NB4 (cell line): ENCODE measurements around the gene RNF152.

ENCODE experiments used
- POLR2A ChIP-seq: IDR thresholded peaks from 2 replicates; pipeline ENCODE4 v1.6.1; 2011; ENCODE audit warnings: mild to moderate bottlenecking; ENCODE audit not compliant: insufficient read length; ENCODE audit errors: extremely low read depth
- TF ChIP-seq, protein P1 (sequence below): IDR thresholded peaks from one replicate; pipeline ENCODE4 v1.5.1; 2012; ENCODE audit warnings: low read depth, low read length

DNA sequence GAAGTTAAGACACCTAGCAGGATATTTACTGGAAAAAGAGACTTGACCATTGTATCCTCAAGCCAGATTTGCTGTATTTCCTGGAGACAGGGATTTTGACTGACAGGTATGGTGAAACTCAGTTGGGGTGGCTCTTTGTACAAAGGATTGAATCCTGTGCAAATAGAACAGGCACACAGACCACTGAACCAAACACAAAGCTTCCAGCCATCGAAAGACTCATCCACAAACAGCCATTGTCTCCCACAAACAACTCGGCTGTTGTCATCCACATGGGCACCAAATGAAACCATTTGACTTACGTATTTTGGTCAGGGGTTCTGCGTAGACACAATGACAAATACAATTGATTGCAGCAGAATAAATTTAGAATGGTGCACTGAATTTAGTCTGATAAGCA lies 15.9 kb downstream of the RNF152 start:
- TF ChIP-seq, protein P1, sequence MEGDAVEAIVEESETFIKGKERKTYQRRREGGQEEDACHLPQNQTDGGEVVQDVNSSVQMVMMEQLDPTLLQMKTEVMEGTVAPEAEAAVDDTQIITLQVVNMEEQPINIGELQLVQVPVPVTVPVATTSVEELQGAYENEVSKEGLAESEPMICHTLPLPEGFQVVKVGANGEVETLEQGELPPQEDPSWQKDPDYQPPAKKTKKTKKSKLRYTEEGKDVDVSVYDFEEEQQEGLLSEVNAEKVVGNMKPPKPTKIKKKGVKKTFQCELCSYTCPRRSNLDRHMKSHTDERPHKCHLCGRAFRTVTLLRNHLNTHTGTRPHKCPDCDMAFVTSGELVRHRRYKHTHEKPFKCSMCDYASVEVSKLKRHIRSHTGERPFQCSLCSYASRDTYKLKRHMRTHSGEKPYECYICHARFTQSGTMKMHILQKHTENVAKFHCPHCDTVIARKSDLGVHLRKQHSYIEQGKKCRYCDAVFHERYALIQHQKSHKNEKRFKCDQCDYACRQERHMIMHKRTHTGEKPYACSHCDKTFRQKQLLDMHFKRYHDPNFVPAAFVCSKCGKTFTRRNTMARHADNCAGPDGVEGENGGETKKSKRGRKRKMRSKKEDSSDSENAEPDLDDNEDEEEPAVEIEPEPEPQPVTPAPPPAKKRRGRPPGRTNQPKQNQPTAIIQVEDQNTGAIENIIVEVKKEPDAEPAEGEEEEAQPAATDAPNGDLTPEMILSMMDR = no peak
- no peak for TF ChIP-seq POLR2A
